ENCODE data around the gene ANKFN1. TPM values are rescaled to one million over a fixed set of nuclear protein-coding genes. Genes with fewer than 3 reads are reported as not detected.
A peak's percentile ranks its signal among the peaks of the same experiment; 100 is the strongest.

The ANKFN1 gene
- total RNA-seq, 4 donors from 2014 or later: 0.40 TPM; not detected in 3

- no peak for DNase-seq (ENCODE audit: extremely low spot score)
- Histone ChIP-seq H3K4me3 (no peak overlapping the region), H3K36me3 (no peaks in the 10 kb centered on the region), H3K9me3 (no peaks in the 10 kb centered on the region), H3K4me1 (no peaks in the 10 kb centered on the region), H3K27me3 (no peaks in the 10 kb centered on the region), H3K27ac (replicated peaks in 1 of 4) (no peak overlapping the region)
- intact Hi-C loops (cut with DNase I): no loop called here
- TF ChIP-seq CTCF (IDR thresholded peaks at IDR 0.05) (no peak), POLR2AphosphoS5 (IDR thresholded peaks at IDR 0.05) (no peak), POLR2A (IDR thresholded peaks at IDR 0.05; ENCODE audit: low read depth) (no peak), EP300 (IDR thresholded peaks at IDR 0.05) (no peak)
- 79% methylated on average over 7 of the region's 7 CpGs for WGBS
These were observed 107.2 kb downstream of the ANKFN1 start for GRCh38 chr17:56260376-56261002.

GRCh38 chr17:56262803-56263202 is 109.5 kb downstream of the ANKFN1 start:
- no peaks in the 10 kb centered on the region for H3K4me1 ChIP-seq
- H3K27me3 ChIP-seq: no peaks in the 10 kb centered on the region
- intact Hi-C loops (cut with DNase I): no loop called here
- WGBS: 72% methylated on average over 9 of the region's 9 CpGs
- no peak overlapping the region for H3K4me3 ChIP-seq
- no peaks in the 10 kb centered on the region for H3K36me3 ChIP-seq
- no peak overlapping the region for H3K27ac ChIP-seq (replicated peaks in 1 of 4)
- H3K9me3 ChIP-seq: no peaks in the 10 kb centered on the region
- no peak for DNase-seq (ENCODE audit: extremely low spot score)
- TF ChIP-seq POLR2A (IDR thresholded peaks at IDR 0.05; ENCODE audit: low read depth) (no peak), POLR2AphosphoS5 (IDR thresholded peaks at IDR 0.05) (no peak), CTCF (IDR thresholded peaks at IDR 0.05) (no peak), EP300 (IDR thresholded peaks at IDR 0.05) (no peak)

DNA sequence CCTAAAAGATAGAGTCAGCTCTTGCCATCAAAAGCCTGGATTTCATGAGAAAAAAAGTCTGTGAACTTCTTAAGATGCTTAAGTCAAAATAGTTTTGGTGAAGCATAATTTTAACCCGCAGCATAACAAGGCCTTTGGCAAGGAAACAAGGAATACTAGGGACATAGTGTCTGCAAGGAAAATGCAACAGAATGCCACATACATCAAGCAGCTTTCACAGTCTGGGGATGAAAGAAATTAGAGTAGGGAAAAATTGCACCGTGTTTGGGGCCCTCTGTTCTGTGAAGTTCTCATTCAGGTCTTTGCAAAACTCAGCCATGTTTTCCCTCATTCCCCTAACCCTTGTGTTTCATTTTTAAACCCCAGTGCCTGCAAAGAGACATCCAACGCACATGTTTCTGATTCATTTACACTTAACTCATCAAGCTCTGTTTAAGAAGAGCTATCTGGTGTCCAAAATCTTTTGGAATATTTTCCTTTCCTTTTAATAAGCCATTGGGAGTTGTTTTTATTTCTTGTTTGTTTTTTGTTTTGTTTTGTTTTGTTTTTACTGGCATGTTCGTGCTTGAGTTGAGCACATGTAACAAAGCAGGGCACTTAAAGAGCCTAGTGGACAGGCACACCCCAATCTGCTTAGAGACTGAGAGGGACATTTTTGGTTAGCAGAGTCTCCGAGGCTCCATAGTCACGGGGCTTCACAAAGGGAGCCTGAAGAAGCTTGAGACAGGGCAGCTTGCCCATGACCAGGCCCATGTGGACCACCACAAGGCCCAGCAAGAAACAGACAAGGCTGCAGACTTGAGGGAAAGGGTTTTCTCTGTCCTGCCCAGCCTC is 116.5 kb downstream of the ANKFN1 start:
- H3K4me3 ChIP-seq: no peak overlapping the region
- no peaks in the 10 kb centered on the region for H3K27me3 ChIP-seq
- H3K36me3 ChIP-seq: no peaks in the 10 kb centered on the region
- 67% methylated on average over 6 of the region's 6 CpGs for WGBS
- H3K27ac ChIP-seq (replicated peaks in 1 of 4): no peak overlapping the region
- DNase-seq (ENCODE audit: extremely low spot score): no peak
- TF ChIP-seq EP300 (IDR thresholded peaks at IDR 0.05) (no peak), POLR2A (IDR thresholded peaks at IDR 0.05; ENCODE audit: low read depth) (no peak), POLR2AphosphoS5 (IDR thresholded peaks at IDR 0.05) (no peak), CTCF (IDR thresholded peaks at IDR 0.05) (no peak)
- no peaks in the 10 kb centered on the region for H3K9me3 ChIP-seq
- H3K4me1 ChIP-seq: no peaks in the 10 kb centered on the region
- intact Hi-C loops (cut with DNase I): no loop called here

GRCh38 chr17:56274491-56274890 is 121.2 kb downstream of the ANKFN1 start:
- Histone ChIP-seq H3K36me3 (no peaks in the 10 kb centered on the region), H3K4me1 (no peaks in the 10 kb centered on the region), H3K27ac (replicated peaks in 1 of 4) (no peak overlapping the region), H3K9me3 (no peaks in the 10 kb centered on the region), H3K4me3 (no peak overlapping the region), H3K27me3 (no peaks in the 10 kb centered on the region)
- peak; percentile 74 for DNase-seq (ENCODE audit: extremely low spot score)
- WGBS: 95% methylated on average over 3 of the region's 3 CpGs
- TF ChIP-seq POLR2A (IDR thresholded peaks at IDR 0.05; ENCODE audit: low read depth): no peak
- TF ChIP-seq EP300 (IDR thresholded peaks at IDR 0.05): no peak
- no peak for TF ChIP-seq CTCF (IDR thresholded peaks at IDR 0.05)
- intact Hi-C loops (cut with DNase I): no loop called here
